AG04449 (cell line): ENCODE measurements around the gene COL19A1.

Experiments used
- CTCF ChIA-PET: fragments of 350-600 bp; formaldehyde crosslinking; extraction: SDS; loops from one replicate; lab custom pipeline; 2021; ENCODE audit warnings: antibody characterized with exemption; lab: Yijun Ruan, JAX
- POLR2A ChIA-PET: fragments of 400-600, 350-600 bp; formaldehyde crosslinking; extraction: SDS; loops from one replicate; lab custom pipeline; 2020; ENCODE audit warnings: antibody characterized with exemption, inconsistent platforms; lab: Yijun Ruan, JAX
- DNase-seq: peaks from one replicate; pipeline ENCODE4 v3.0.0-alpha.2; 2010; ENCODE audit warnings: low read depth, low spot score
- H3K4me3 ChIP-seq: 2 replicates; pipeline ENCODE4 v1.5.1; 2011; ENCODE audit warnings: low read depth, mild to moderate bottlenecking, control low read depth, low read length
- CTCF ChIP-seq: IDR thresholded peaks from one replicate; pipeline ENCODE4 v1.5.1; 2011; ENCODE audit warnings: mild to moderate bottlenecking, moderate library complexity, low read length, control low read depth, inconsistent platforms; ENCODE audit not compliant: insufficient read depth; ENCODE audit errors: missing control alignments

COL19A1 gene

GRCh38 chr6:70188202-70188601 is 321.8 kb downstream of the COL19A1 start:
- ChIA-PET CTCF (no interaction called here), POLR2A (no interaction called here)
- no peak overlapping the region for H3K4me3 ChIP-seq
- TF ChIP-seq CTCF: no peak
- no peak for DNase-seq

- CTCF ChIA-PET: no interaction called here
- no peak for TF ChIP-seq CTCF
- POLR2A ChIA-PET: no interaction called here
- DNase-seq: no peak
- H3K4me3 ChIP-seq: no peak overlapping the region
Observed at GRCh38 chr6:70194421-70194820, 328.1 kb downstream of the COL19A1 start.

- H3K4me3 ChIP-seq: no peak overlapping the region
- CTCF ChIA-PET: no interaction called here
- no peak for DNase-seq
- no peak for TF ChIP-seq CTCF
- POLR2A ChIA-PET: no interaction called here
Observed at GRCh38 chr6:70196531-70196930, 330.2 kb downstream of the COL19A1 start.

GRCh38 chr6:70198785-70199184 is 332.4 kb downstream of the COL19A1 start:
- ChIA-PET CTCF (no interaction called here), POLR2A (no interaction called here)
- no peak for DNase-seq
- no peak overlapping the region for H3K4me3 ChIP-seq
- TF ChIP-seq CTCF: no peak

GRCh38 chr6:70208235-70208790 is 342.0 kb downstream of the COL19A1 start:
- DNase-seq: no peak
- ChIA-PET POLR2A (no interaction called here), CTCF (interaction anchor here (3.9 kb wide), 1 partner anchor 12 kb away, joined by 22 read pairs; no protein-coding TSS in a partner anchor)
- no peak overlapping the region for H3K4me3 ChIP-seq
- no peak for TF ChIP-seq CTCF

GRCh38 chr6:70210462-70210861 is 344.1 kb downstream of the COL19A1 start:
- no peak for DNase-seq
- no peak overlapping the region for H3K4me3 ChIP-seq
- no peak for TF ChIP-seq CTCF
- POLR2A ChIA-PET: no interaction called here
- CTCF ChIA-PET: interaction anchor here (0.8 kb wide), 1 partner anchor 11 kb away, joined by 3 read pairs; no protein-coding TSS in a partner anchor
